Thoracic aorta (tissue), 2 donors: Measurements from ENCODE around the gene MAP3K2. TPM values are rescaled to one million over a fixed set of nuclear protein-coding genes. Genes with fewer than 3 reads are reported as not detected.

Source experiments
- ATAC-seq: fragments of 150-250 bp; one replicate; pipeline ENCODE4 v1.8.0; 2017; ENCODE audit warnings: low read depth; ENCODE audit not compliant: insufficient number of reproducible peaks, low FRiP score
- DNase-seq: peaks from one replicate; pipeline ENCODE4 v3.0.0-alpha.2; 2020; ENCODE audit warnings: low spot score
- H3K27ac ChIP-seq, 2 donors: fragments of 200-600 bp; sonication (generic); 1 replicate in 1 of 2; 2 replicates in 1 of 2; pipeline ENCODE4 v1.5.1; 2016; ENCODE audit warnings: mild to moderate bottlenecking in 2 of 2, moderate library complexity in 2 of 2
- H3K27me3 ChIP-seq: fragments of 200-600 bp; sonication (generic); replicated peaks from 2 replicates; pipeline ENCODE4 v1.6.0; 2016; ENCODE audit warnings: mild to moderate bottlenecking; ENCODE audit not compliant: insufficient read depth
- H3K36me3 ChIP-seq: fragments of 200-600 bp; sonication (generic); one replicate; pipeline ENCODE4 v1.5.1; 2016
- H3K4me1 ChIP-seq, 2 donors: fragments of 200-600 bp; sonication (generic); 1 replicate in 1 of 2; 2 replicates in 1 of 2; pipeline versions ENCODE4 v1.5.1 to v1.6.0; 2016; ENCODE audit warnings: low read depth in 2 of 2, mild to moderate bottlenecking in 1 of 2; ENCODE audit not compliant: control insufficient read depth in 1 of 2
- H3K4me3 ChIP-seq: fragments of 200-600 bp; sonication (generic); 2 replicates; pipeline ENCODE4 v1.5.1; 2016; ENCODE audit warnings: mild to moderate bottlenecking
- H3K9me3 ChIP-seq: fragments of 200-600 bp; sonication (generic); 2 replicates; pipeline ENCODE4 v1.5.1; 2016
- total RNA-seq, 2 donors: library from RNA; depleted of rRNA; stranded (reverse); fragments of >200 nt; gene quantifications; one replicate each; pipeline versions ENCODE4 v1.1.0 to v1.2.3, GENCODE V29; 2016
- TF ChIP-seq, protein P1 (sequence below): fragments of 200-600 bp; sonication (generic); IDR thresholded peaks from one replicate; pipeline ENCODE4 v1.5.1; 2019; ENCODE audit warnings: antibody characterized with exemption

Gene MAP3K2
- total RNA-seq, 2 donors from 2014 or later, result 67.9 to 107 TPM

GRCh38 chr2:127275789-127276188, 112.0 kb downstream of the MAP3K2 start:
- peaks cover 60% of the 10 kb centered on the region for H3K36me3 ChIP-seq
- no peaks in the 10 kb centered on the region for H3K9me3 ChIP-seq
- H3K27ac ChIP-seq, result no peak overlapping the region
- TF ChIP-seq, protein P1, sequence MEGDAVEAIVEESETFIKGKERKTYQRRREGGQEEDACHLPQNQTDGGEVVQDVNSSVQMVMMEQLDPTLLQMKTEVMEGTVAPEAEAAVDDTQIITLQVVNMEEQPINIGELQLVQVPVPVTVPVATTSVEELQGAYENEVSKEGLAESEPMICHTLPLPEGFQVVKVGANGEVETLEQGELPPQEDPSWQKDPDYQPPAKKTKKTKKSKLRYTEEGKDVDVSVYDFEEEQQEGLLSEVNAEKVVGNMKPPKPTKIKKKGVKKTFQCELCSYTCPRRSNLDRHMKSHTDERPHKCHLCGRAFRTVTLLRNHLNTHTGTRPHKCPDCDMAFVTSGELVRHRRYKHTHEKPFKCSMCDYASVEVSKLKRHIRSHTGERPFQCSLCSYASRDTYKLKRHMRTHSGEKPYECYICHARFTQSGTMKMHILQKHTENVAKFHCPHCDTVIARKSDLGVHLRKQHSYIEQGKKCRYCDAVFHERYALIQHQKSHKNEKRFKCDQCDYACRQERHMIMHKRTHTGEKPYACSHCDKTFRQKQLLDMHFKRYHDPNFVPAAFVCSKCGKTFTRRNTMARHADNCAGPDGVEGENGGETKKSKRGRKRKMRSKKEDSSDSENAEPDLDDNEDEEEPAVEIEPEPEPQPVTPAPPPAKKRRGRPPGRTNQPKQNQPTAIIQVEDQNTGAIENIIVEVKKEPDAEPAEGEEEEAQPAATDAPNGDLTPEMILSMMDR, result no peak
- DNase-seq (no peak), ATAC-seq (no peak)
- no peaks in the 10 kb centered on the region for H3K27me3 ChIP-seq
- H3K4me3 ChIP-seq, result no peak overlapping the region
- H3K4me1 ChIP-seq, result no peaks in the 10 kb centered on the region

DNA sequence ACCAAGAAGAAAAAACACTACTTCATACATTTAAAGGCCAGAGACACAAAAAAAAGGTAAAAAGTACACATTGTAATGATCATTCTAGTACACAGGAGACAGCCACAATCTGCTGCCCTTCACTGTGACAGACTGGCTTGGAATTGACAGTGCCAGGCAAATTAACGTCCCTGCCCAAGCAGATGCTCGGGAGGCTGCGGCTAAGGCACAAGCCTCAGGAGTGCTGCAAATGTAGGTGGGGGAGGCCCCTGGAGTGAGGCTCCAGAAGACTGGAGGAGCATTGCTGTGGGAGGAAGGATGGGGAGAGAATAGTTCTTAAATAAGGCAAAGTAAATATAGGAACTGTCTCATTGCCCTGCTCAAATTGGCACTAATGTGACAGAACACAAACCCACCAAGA, 112.4 kb downstream of the MAP3K2 start:
- H3K36me3 ChIP-seq, result peaks cover 65% of the 10 kb centered on the region

GRCh38 chr2:127270663-127271062, 117.1 kb downstream of the MAP3K2 start:
- no peak overlapping the region for H3K4me3 ChIP-seq
- peaks cover 59% of the 10 kb centered on the region for H3K36me3 ChIP-seq
- no peaks in the 10 kb centered on the region for H3K27me3 ChIP-seq
- DNase-seq, result no peak
- no peak for ATAC-seq
- no peaks in the 10 kb centered on the region for H3K4me1 ChIP-seq
- no peaks in the 10 kb centered on the region for H3K9me3 ChIP-seq
- H3K27ac ChIP-seq, result no peak overlapping the region
- TF ChIP-seq, protein P1, result no peak

More for the DNA sequence above, 112.4 kb downstream of the MAP3K2 start:
- no peak for ATAC-seq
- no peak for DNase-seq
- Histone ChIP-seq H3K27ac (no peak overlapping the region), H3K27me3 (no peaks in the 10 kb centered on the region), H3K4me3 (no peak overlapping the region), H3K9me3 (no peaks in the 10 kb centered on the region), H3K4me1 (no peaks in the 10 kb centered on the region)
- TF ChIP-seq, protein P1, result no peak

- no peaks in the 10 kb centered on the region for H3K27me3 ChIP-seq
- no peak overlapping the region for H3K4me3 ChIP-seq
- peaks cover 33% of the 10 kb centered on the region for H3K36me3 ChIP-seq
- H3K27ac ChIP-seq, result no peak overlapping the region
- H3K9me3 ChIP-seq, result no peaks in the 10 kb centered on the region
- H3K4me1 ChIP-seq, result no peaks in the 10 kb centered on the region
- TF ChIP-seq, protein P1, result no peak
- ATAC-seq (no peak), DNase-seq (no peak)
Observed at GRCh38 chr2:127261804-127262406, 125.9 kb downstream of the MAP3K2 start.

- Histone ChIP-seq H3K27ac (no peak overlapping the region), H3K36me3 (peaks cover 33% of the 10 kb centered on the region), H3K27me3 (no peaks in the 10 kb centered on the region), H3K4me1 (no peaks in the 10 kb centered on the region), H3K9me3 (no peaks in the 10 kb centered on the region), H3K4me3 (no peak overlapping the region)
- TF ChIP-seq, protein P1, result no peak
- ATAC-seq, result no peak
- DNase-seq, result no peak
Observed at GRCh38 chr2:127259355-127259754, 128.4 kb downstream of the MAP3K2 start.
